ENCODE measurements around the gene EEFSEC. TPM values are rescaled to one million over a fixed set of nuclear protein-coding genes. Genes with fewer than 3 reads are reported as not detected.

EEFSEC gene
- total and polyA plus RNA-seq, 2 experiments from 2014 or later, result 26.7 to 47.9 TPM

DNA sequence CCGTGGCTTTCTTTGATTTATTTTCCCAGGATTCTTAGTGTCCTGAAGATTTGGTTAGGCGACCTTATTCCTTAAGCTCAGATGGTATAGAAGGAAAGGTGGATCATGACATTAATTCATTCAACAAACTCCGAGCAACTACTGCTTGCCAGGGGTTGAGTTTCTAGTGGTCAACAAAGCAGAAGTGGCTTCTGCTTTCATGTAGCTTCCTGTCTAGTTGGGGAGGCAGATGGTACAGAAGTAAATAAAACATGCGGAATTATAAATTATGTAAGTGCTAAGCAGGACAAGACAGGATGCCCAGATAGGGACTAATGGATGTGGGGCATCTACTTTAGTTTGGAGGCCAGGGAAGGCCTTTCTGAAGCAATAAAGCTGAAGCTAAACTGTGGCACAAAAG, 15.6 kb downstream of the EEFSEC start:
- no peak overlapping the region for H3K4me3 ChIP-seq
- H3K27ac ChIP-seq, result no peak overlapping the region
- H3K9me3 ChIP-seq (ENCODE audit: low read depth), result no peaks in the 10 kb centered on the region
- no peak for DNase-seq (ENCODE audit: low read depth in 1 of 2, low spot score in 1 of 2)
- H3K4me1 ChIP-seq (ENCODE audit: low read depth), result peaks cover 20% of the 10 kb centered on the region
- TF ChIP-seq, protein P1, sequence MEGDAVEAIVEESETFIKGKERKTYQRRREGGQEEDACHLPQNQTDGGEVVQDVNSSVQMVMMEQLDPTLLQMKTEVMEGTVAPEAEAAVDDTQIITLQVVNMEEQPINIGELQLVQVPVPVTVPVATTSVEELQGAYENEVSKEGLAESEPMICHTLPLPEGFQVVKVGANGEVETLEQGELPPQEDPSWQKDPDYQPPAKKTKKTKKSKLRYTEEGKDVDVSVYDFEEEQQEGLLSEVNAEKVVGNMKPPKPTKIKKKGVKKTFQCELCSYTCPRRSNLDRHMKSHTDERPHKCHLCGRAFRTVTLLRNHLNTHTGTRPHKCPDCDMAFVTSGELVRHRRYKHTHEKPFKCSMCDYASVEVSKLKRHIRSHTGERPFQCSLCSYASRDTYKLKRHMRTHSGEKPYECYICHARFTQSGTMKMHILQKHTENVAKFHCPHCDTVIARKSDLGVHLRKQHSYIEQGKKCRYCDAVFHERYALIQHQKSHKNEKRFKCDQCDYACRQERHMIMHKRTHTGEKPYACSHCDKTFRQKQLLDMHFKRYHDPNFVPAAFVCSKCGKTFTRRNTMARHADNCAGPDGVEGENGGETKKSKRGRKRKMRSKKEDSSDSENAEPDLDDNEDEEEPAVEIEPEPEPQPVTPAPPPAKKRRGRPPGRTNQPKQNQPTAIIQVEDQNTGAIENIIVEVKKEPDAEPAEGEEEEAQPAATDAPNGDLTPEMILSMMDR (IDR thresholded peaks at IDR 0.05; ENCODE audit: low read depth, low read length), result no peak
- no peaks in the 10 kb centered on the region for H3K27me3 ChIP-seq
- no peaks in the 10 kb centered on the region for H3K36me3 ChIP-seq

DNA sequence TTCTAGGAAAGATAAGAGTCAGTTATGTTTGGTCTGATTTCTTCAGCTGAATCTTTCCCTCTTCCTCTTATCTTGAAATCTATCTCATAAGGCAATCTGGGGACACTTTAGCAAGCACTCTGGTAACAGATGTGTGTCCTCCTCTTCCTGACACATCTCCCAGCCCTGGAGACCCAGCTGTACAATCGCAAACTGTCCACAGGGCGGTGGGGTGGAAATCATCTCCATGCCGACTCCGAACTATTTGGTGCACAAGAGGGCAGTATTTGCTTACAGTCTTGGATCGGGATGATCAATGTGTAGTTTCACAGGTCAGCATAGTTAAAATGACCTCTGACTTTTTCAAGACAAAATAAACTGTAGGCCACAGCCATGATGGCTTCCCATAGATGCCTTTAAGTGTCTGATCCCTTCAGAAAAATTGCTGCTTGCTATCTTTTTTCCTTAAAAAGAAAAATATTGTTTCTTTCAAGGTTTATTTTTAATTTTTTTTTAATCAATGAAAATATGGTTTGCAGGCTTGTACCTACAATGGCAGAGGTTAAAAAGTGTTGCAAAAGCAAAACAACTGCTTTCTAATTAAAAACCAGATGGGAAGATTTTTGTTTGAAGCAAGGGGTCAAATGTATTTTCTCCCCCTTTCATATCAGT, 17.7 kb downstream of the EEFSEC start:
- Histone ChIP-seq H3K4me1 (ENCODE audit: low read depth) (peaks cover 36% of the 10 kb centered on the region), H3K4me3 (no peak overlapping the region), H3K27me3 (no peaks in the 10 kb centered on the region), H3K36me3 (no peaks in the 10 kb centered on the region), H3K27ac (no peak overlapping the region), H3K9me3 (ENCODE audit: low read depth) (no peaks in the 10 kb centered on the region)
- DNase-seq (ENCODE audit: low read depth in 1 of 2, low spot score in 1 of 2), result peak; percentile 83 to 87
- TF ChIP-seq, protein P1 (IDR thresholded peaks at IDR 0.05; ENCODE audit: low read depth, low read length), result peak; percentile 93

DNA sequence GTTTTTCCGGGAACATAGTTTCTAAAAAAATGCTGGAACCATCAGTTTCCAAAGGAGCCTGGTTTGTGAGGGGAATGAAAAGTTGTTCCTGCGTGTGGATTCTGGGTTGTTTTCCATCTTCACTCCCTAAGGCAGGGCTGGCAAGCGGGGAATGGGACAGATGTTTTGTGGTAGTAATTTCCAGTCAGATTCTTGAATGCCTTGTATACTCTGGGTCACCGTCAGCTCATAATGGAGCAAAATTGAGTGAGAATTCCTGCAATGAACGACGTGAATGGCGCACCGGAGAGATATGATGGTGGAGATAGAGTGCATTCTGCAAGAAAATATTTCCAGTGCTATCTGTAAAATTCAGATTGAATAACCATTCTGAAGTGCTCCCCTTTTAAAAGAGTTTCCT, 19.9 kb downstream of the EEFSEC start:
- Histone ChIP-seq H3K36me3 (no peaks in the 10 kb centered on the region), H3K27me3 (no peaks in the 10 kb centered on the region), H3K27ac (peak overlapping the region; percentile 61), H3K9me3 (ENCODE audit: low read depth) (no peaks in the 10 kb centered on the region), H3K4me3 (no peak overlapping the region), H3K4me1 (ENCODE audit: low read depth) (peaks cover 29% of the 10 kb centered on the region)
- TF ChIP-seq, protein P1 (IDR thresholded peaks at IDR 0.05; ENCODE audit: low read depth, low read length), result no peak
- no peak for DNase-seq (ENCODE audit: low read depth in 1 of 2, low spot score in 1 of 2)

DNA sequence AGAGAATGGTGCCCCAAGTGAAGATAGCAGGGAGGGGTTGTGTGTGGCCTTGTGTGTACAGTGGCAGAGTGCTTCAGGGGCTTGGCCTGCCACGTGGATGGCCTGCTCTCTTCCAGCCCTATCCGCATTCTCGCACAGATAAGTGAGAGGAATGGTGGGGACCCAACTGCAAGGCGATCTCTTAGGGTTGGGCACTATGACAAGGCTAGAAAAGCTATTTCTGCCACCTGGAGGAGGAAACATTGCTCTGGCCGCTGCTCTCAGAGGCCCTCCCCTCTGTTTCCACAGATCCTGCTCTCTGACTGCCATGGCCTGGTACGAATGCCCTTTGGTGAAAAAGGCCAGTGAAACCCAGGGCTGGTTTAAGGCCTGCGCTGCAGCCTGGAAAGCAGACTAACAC, 20.6 kb downstream of the EEFSEC start:
- H3K4me3 ChIP-seq, result no peak overlapping the region
- H3K4me1 ChIP-seq (ENCODE audit: low read depth), result peaks cover 30% of the 10 kb centered on the region
- DNase-seq (ENCODE audit: low read depth in 1 of 2, low spot score in 1 of 2), result peak in 1 of 2 donors; percentile 77
- TF ChIP-seq, protein P1 (IDR thresholded peaks at IDR 0.05; ENCODE audit: low read depth, low read length), result no peak
- H3K27me3 ChIP-seq, result no peaks in the 10 kb centered on the region
- no peaks in the 10 kb centered on the region for H3K9me3 ChIP-seq (ENCODE audit: low read depth)
- no peaks in the 10 kb centered on the region for H3K36me3 ChIP-seq
- H3K27ac ChIP-seq, result peak overlapping the region; percentile 61

DNA sequence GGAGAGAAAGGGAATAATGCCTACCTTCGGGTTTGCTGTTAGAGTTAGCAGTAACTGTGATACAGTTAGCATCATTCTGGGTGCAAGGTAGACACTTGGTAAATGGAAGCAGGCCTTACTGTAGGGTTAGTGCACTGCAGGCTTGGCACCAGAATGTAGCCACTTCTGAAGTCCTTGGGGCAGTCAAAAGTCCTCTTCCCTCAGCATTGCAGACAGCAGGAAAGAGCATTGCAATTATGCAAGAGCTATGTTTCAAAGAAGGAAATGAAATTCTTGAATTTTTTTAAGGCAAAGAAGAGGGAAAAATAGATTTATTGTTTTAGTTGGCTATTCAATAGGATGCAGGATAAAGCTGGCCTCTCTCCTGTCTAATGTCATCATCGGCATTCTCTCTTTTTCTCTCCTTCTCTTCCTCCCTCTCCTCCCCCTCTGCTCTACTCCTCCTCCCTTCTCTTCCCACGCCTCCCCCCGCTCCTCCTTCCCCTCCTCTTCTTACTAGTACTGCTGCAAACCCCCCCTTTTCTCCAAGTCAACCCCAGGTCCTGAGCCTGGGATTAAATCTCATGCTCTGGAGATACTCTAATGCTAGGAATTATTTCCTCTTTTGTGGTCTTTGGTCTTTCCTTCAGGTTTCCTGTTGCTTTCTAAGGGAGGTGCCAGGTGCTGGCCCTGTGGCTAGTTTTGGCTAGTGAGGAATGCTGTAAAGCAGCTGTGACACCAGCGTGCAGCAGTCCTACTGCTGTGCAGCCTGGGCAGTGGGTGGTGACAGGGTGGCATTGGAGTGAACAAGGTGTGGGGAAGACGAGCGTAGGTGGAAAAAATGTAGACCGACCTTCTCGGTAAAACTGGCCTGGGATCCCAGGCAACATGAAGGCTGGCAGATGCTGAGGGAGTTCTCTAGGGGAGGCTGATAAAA, 21.7 kb downstream of the EEFSEC start:
- Histone ChIP-seq H3K27me3 (no peaks in the 10 kb centered on the region), H3K27ac (peak overlapping the region; percentile 61), H3K4me1 (ENCODE audit: low read depth) (peaks cover 40% of the 10 kb centered on the region), H3K9me3 (ENCODE audit: low read depth) (no peaks in the 10 kb centered on the region), H3K4me3 (no peak overlapping the region), H3K36me3 (no peaks in the 10 kb centered on the region)
- TF ChIP-seq, protein P1 (IDR thresholded peaks at IDR 0.05; ENCODE audit: low read depth, low read length), result no peak
- peak in 1 of 2 donors; percentile 31 for DNase-seq (ENCODE audit: low read depth in 1 of 2, low spot score in 1 of 2)

Measured in cardiac muscle cell (in vitro differentiated cells and primary cell).